Endothelial cell of umbilical vein (primary cell): ENCODE results near the gene COL19A1. TPM values are rescaled to one million over a fixed set of nuclear protein-coding genes. Genes with fewer than 3 reads are reported as not detected.

Experiments
- BruUV-seq: library from RNA; stranded (reverse); fragments of 400-500 nt; replicated peaks from 2 replicates; lab custom pipeline; 2021; lab: Mats Ljungman, UMichigan
- CTCF ChIA-PET: fragments of 300-600, 350-600 bp; sonication (Branson Sonifier 250); formaldehyde crosslinking; loops from one replicate; lab custom pipeline; 2021; ENCODE audit warnings: antibody characterized with exemption, inconsistent platforms; lab: Charles Lee
- POLR2A ChIA-PET: fragments of 300-600, 350-600 bp; sonication (Branson Sonifier 250); formaldehyde crosslinking; loops from one replicate; lab custom pipeline; 2021; ENCODE audit warnings: antibody characterized with exemption, inconsistent platforms; lab: Charles Lee
- DNase-seq: peaks from one replicate; pipeline ENCODE4 v3.0.0-alpha.2; 2011; ENCODE audit warnings: low read depth, low spot score
- FAIRE-seq: peaks from 2 replicates; lab custom pipeline; 2011; peaks lifted over from hg19 to GRCh38; lab: Jason Lieb, UNC
- H2AFZ ChIP-seq: 2 replicates; pipeline ENCODE4 v1.6.0; 2012; ENCODE audit warnings: low read depth, low read length, control low read depth, inconsistent platforms
- H3K27ac ChIP-seq: 2 replicates; pipeline ENCODE4 v1.5.1; 2011; ENCODE audit warnings: low read depth, mild to moderate bottlenecking, control low read depth, low read length, moderate library complexity; ENCODE audit not compliant: insufficient read depth
- H3K27me3 ChIP-seq, 2 experiments: 2 replicates each; pipeline versions ENCODE4 v1.6.0 to v1.6.1; 2011; ENCODE audit warnings: low read length in 2 of 2, mixed read lengths in 1 of 2; ENCODE audit not compliant: control insufficient read depth in 2 of 2, insufficient read depth in 2 of 2
- H3K36me3 ChIP-seq, 2 experiments: 2 replicates in 1 of 2; 3 replicates in 1 of 2; pipeline ENCODE4 v1.5.1; 2011; ENCODE audit warnings: low read length in 2 of 2, mild to moderate bottlenecking in 1 of 2, moderate library complexity in 1 of 2; ENCODE audit not compliant: control insufficient read depth in 2 of 2, insufficient read depth in 2 of 2; ENCODE audit errors: extremely low read depth in 1 of 2
- H3K4me1 ChIP-seq: 3 replicates; pipeline ENCODE4 v1.5.1; 2011; ENCODE audit warnings: mild to moderate bottlenecking, low read length; ENCODE audit not compliant: control insufficient read depth, insufficient read depth; ENCODE audit errors: extremely low read depth
- H3K4me2 ChIP-seq: 2 replicates; pipeline ENCODE4 v1.6.1; 2011; ENCODE audit warnings: low read length, control low read depth, mixed read lengths; ENCODE audit not compliant: insufficient read depth
- H3K4me3 ChIP-seq, 3 experiments: fragments of 200-600 bp in 1 of 3; sonication (generic), shearing (Covaris generic) in 1 of 3; replicated peaks in 1 of 3; 2 replicates each; pipeline ENCODE4 v1.5.1; 2011 to 2016; ENCODE audit warnings: control low read depth in 3 of 3, low read length in 3 of 3, mild to moderate bottlenecking in 2 of 3, inconsistent platforms in 1 of 3, low read depth in 1 of 3, moderate library complexity in 1 of 3; ENCODE audit not compliant: insufficient read depth in 1 of 3
- H3K79me2 ChIP-seq: 2 replicates; pipeline ENCODE4 v1.6.0; 2012; ENCODE audit warnings: low read length, inconsistent platforms; ENCODE audit not compliant: control insufficient read depth, insufficient read depth
- H3K9ac ChIP-seq: replicated peaks from 2 replicates; pipeline ENCODE3; 2011; ENCODE audit warnings: low read length, control low read depth; ENCODE audit not compliant: insufficient read depth; ENCODE audit errors: extremely low read depth
- H3K9me1 ChIP-seq: replicated peaks from 3 replicates; pipeline ENCODE4 v1.6.0; 2011; ENCODE audit warnings: mild to moderate bottlenecking, low read length; ENCODE audit not compliant: control insufficient read depth, insufficient read depth; ENCODE audit errors: extremely low read depth
- H3K9me3 ChIP-seq: replicated peaks from 2 replicates; pipeline ENCODE4 v1.5.1; 2012; ENCODE audit warnings: low read length, inconsistent platforms; ENCODE audit not compliant: control insufficient read depth, insufficient read depth
- H4K20me1 ChIP-seq: replicated peaks from 2 replicates; pipeline ENCODE3; 2011; ENCODE audit warnings: mild to moderate bottlenecking, low read length; ENCODE audit not compliant: control insufficient read depth, insufficient read depth; ENCODE audit errors: extremely low read depth
- CTCF ChIP-seq, 2 donors: IDR thresholded peaks; 1 replicate in 1 of 2; 2 replicates in 1 of 2; pipeline ENCODE4 v1.5.1; 2011; ENCODE audit warnings: low read length in 2 of 2, mild to moderate bottlenecking in 2 of 2, moderate library complexity in 2 of 2, control low read depth in 1 of 2, inconsistent platforms in 1 of 2, low read depth in 1 of 2; ENCODE audit not compliant: insufficient read depth in 1 of 2; ENCODE audit errors: extremely low read depth in 1 of 2
- EZH2 ChIP-seq: IDR thresholded peaks from 2 replicates; pipeline ENCODE4 v1.6.1; 2012; ENCODE audit warnings: borderline replicate concordance, low read depth, mild to moderate bottlenecking, moderate library complexity, low read length, inconsistent platforms; ENCODE audit not compliant: severe bottlenecking
- FOS ChIP-seq: IDR thresholded peaks from 2 replicates; pipeline ENCODE4 v1.6.1; 2011; ENCODE audit warnings: mild to moderate bottlenecking, low read length, moderate library complexity, borderline replicate concordance; ENCODE audit not compliant: insufficient read depth
- GATA2 ChIP-seq: IDR thresholded peaks from 2 replicates; pipeline ENCODE4 v1.7.0; 2011; ENCODE audit warnings: low read depth, mild to moderate bottlenecking, moderate library complexity, mixed read lengths, low read length; ENCODE audit not compliant: insufficient read length, insufficient read depth
- JUN ChIP-seq: IDR thresholded peaks from 2 replicates; pipeline ENCODE4 v1.6.1; 2011; ENCODE audit warnings: borderline replicate concordance, low read depth; ENCODE audit not compliant: insufficient read length, insufficient read depth
- MAX ChIP-seq: IDR thresholded peaks from 2 replicates; pipeline ENCODE4 v1.6.1; 2011; ENCODE audit not compliant: insufficient read depth, insufficient read length
- MYC ChIP-seq: IDR thresholded peaks from one replicate; pipeline ENCODE4 v1.6.1; 2011; ENCODE audit warnings: mild to moderate bottlenecking, low read depth, low read length
- POLR2AphosphoS5 ChIP-seq: IDR thresholded peaks from 2 replicates; pipeline ENCODE4 v1.6.1; 2012; ENCODE audit warnings: low read depth, mild to moderate bottlenecking, control low read depth, low read length, moderate library complexity; ENCODE audit not compliant: insufficient read depth
- dilution Hi-C: fragments of 300-500 bp; cut with MboI; formaldehyde crosslinking; loops from one replicate; pipeline ENCODE4 v1.15.0; 2019; ENCODE audit warnings: low sequenced_read_pairs; ENCODE audit not compliant: extremely low pct_ligation_motif_present
- intact Hi-C: fragments of 100-400 bp; cut with micrococcal nuclease; formaldehyde crosslinking; loops from one replicate; pipeline ENCODE4 v1.10.0; 2022
- polyA plus RNA-seq, 4 experiments: library from polyadenylated mRNA; depleted of rRNA in 3 of 4; stranded (reverse) in 3 of 4; unstranded in 1 of 4; fragments of >200 nt; gene quantifications; 2 replicates each; pipeline versions ENCODE4 v1.2.1 to v1.2.3, GENCODE V29; 2011 to 2012; ENCODE audit warnings: missing spikeins in 1 of 4
- total RNA-seq: library from RNA; stranded (reverse); gene quantifications from 2 replicates; pipeline ENCODE4 v1.2.3, GENCODE V29; 2021

Gene COL19A1
- total and polyA plus RNA-seq, 2 donors (not counting 3 experiments of a cell fraction or from before 2014, with no cell fraction given), result not detected

- no peaks in the 10 kb centered on the region for H3K9me3 ChIP-seq
- H4K20me1 ChIP-seq, result no peaks in the 10 kb centered on the region
- H3K9ac ChIP-seq, result no peak overlapping the region
- H2AFZ ChIP-seq, result no peak overlapping the region
- H3K9me1 ChIP-seq, result no peaks in the 10 kb centered on the region
- BruUV-seq, result no TSS peak
- no peak for TF ChIP-seq MAX
- no peak for TF ChIP-seq EZH2
- TF ChIP-seq CTCF (IDR thresholded peaks at IDR 0.05; ENCODE audit: extremely low read depth in 1 of 2, insufficient read depth in 1 of 2, low read depth in 1 of 2, low read length in 2 of 2), result no peak
- no peak for TF ChIP-seq MYC
- no peak for TF ChIP-seq FOS
- no peak for TF ChIP-seq POLR2AphosphoS5
- TF ChIP-seq JUN, result no peak
- no peak for TF ChIP-seq GATA2
- no peak overlapping the region for H3K4me3 ChIP-seq
- no peaks in the 10 kb centered on the region for H3K27me3 ChIP-seq
- POLR2A ChIA-PET, result no interaction called here
- dilution Hi-C loops, result no loop called here
- H3K36me3 ChIP-seq, result no peaks in the 10 kb centered on the region
- intact Hi-C loops, result no loop called here
- no peak overlapping the region for H3K4me2 ChIP-seq
- H3K79me2 ChIP-seq, result no peaks in the 10 kb centered on the region
- DNase-seq (no peak), FAIRE-seq (no peak)
- CTCF ChIA-PET, result no interaction called here
- H3K27ac ChIP-seq, result no peak overlapping the region
- H3K4me1 ChIP-seq, result no peaks in the 10 kb centered on the region
These were observed 41.7 kb downstream of the COL19A1 start for GRCh38 chr6:69907981-69908498.
